Measurements from ENCODE around the gene CPT2.

The CPT2 gene

DNA sequence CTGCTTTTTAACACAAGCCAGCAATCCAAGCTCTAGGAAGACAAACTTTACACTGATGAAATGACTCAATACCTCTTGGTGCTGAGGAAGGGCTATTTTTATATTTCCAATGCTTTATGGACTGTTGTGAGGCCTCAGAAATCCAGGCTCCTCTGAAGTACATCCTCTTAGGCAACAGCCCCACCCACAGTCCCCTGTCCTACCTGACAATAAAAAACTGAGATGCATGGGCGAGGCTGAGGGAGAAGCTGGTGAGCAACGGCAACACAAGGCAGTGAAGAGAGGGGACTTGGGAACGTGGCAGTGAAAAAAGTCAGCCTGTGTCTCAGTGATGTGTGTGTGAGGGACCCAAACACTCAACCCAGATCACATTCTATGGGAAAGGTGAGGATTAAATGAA lies 10.1 kb upstream of the CPT2 start:
- Histone ChIP-seq H3K14ac (ENCODE audit: low read length) (no peak overlapping the region), H3K27ac (replicated peaks; ENCODE audit: low read length) (no peak overlapping the region), H4K8ac (ENCODE audit: low read depth, low read length) (no peak overlapping the region), H2AK5ac (ENCODE audit: low read depth, low read length) (no peak overlapping the region), H3K27me3 (ENCODE audit: control insufficient read depth in 3 of 3, insufficient read depth in 3 of 3, low read depth in 1 of 3, low read length in 3 of 3) (peaks cover 0 to 41% (median 0%) of the 10 kb centered on the region in 3 experiments), H3K4me3 (ENCODE audit: low read length in 2 of 2) (no peak overlapping the region), H2AFZ (ENCODE audit: low read length) (no peak overlapping the region), H3K9me3 (replicated peaks in 1 of 2; ENCODE audit: control insufficient read depth in 2 of 2, insufficient read depth in 1 of 2, low read depth in 1 of 2, low read length in 2 of 2) (no peaks in the 10 kb centered on the region), H2BK15ac (ENCODE audit: low read length) (no peak overlapping the region), H3K23ac (ENCODE audit: low read depth, low read length, poor library complexity) (no peak overlapping the region), H4K91ac (ENCODE audit: low read depth, low read length, poor library complexity) (no peak overlapping the region), H3K4me2 (ENCODE audit: insufficient read depth, low read length, poor library complexity, severe bottlenecking) (no peak overlapping the region), H3K36me3 (replicated peaks in 1 of 2; ENCODE audit: control insufficient read depth in 2 of 2, insufficient read depth in 2 of 2, low read length in 2 of 2) (no peaks in the 10 kb centered on the region), H3K4ac (ENCODE audit: low read length) (no peak overlapping the region), H2BK12ac (ENCODE audit: low read length) (no peak overlapping the region), H2BK5ac (ENCODE audit: low read length) (no peak overlapping the region), H3K9ac (ENCODE audit: low read depth, low read length, poor library complexity) (no peak overlapping the region), H2BK120ac (ENCODE audit: low read depth, low read length) (no peak overlapping the region), H3K18ac (ENCODE audit: low read length) (no peak overlapping the region), H3K79me1 (ENCODE audit: low read depth, low read length) (no peaks in the 10 kb centered on the region), H3K4me1 (ENCODE audit: control insufficient read depth in 2 of 2, insufficient read depth in 1 of 2, low read depth in 1 of 2, low read length in 2 of 2) (no peaks in the 10 kb centered on the region)
- no CpG with 5 or more reads among the region's 3 CpGs for WGBS, 2 donors (ENCODE audit: extremely low coverage in 2 of 2, insufficient read length in 2 of 2, insufficient replicate concordance in 1 of 2)
- DNase-seq (ENCODE audit: low spot score), result no peak

DNA sequence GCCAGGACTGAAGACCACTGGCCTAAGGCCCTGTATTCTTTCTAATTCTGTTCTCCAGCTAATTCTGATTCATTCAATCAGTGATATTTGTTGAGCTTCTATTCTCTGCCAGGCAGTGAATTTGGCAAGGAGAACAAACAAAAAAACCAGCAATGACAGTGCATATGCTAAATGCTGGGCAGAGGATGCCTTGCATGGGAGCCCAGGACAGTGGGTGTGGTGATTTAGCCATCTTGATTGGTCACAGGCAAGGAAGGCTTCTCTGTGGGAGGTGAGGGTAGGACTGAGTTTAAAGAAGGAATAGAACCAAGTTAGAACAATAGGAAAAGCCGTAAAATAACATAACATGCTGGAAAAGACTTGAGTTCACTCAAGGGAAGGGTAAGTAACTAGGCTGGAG lies 9.2 kb upstream of the CPT2 start:
- Histone ChIP-seq H2BK5ac (ENCODE audit: low read length) (no peak overlapping the region), H3K9ac (ENCODE audit: low read depth, low read length, poor library complexity) (no peak overlapping the region), H3K4me1 (ENCODE audit: control insufficient read depth in 2 of 2, insufficient read depth in 1 of 2, low read depth in 1 of 2, low read length in 2 of 2) (no peaks in the 10 kb centered on the region), H3K27ac (replicated peaks; ENCODE audit: low read length) (no peak overlapping the region), H3K18ac (ENCODE audit: low read length) (no peak overlapping the region), H3K4me2 (ENCODE audit: insufficient read depth, low read length, poor library complexity, severe bottlenecking) (no peak overlapping the region), H3K9me3 (replicated peaks in 1 of 2; ENCODE audit: control insufficient read depth in 2 of 2, insufficient read depth in 1 of 2, low read depth in 1 of 2, low read length in 2 of 2) (no peaks in the 10 kb centered on the region), H2BK15ac (ENCODE audit: low read length) (no peak overlapping the region), H3K27me3 (ENCODE audit: control insufficient read depth in 3 of 3, insufficient read depth in 3 of 3, low read depth in 1 of 3, low read length in 3 of 3) (peaks cover 0 to 41% (median 0%) of the 10 kb centered on the region in 3 experiments), H3K36me3 (replicated peaks in 1 of 2; ENCODE audit: control insufficient read depth in 2 of 2, insufficient read depth in 2 of 2, low read length in 2 of 2) (no peaks in the 10 kb centered on the region), H2AK5ac (ENCODE audit: low read depth, low read length) (no peak overlapping the region), H2BK12ac (ENCODE audit: low read length) (no peak overlapping the region), H2AFZ (ENCODE audit: low read length) (no peak overlapping the region), H4K91ac (ENCODE audit: low read depth, low read length, poor library complexity) (no peak overlapping the region), H3K23ac (ENCODE audit: low read depth, low read length, poor library complexity) (no peak overlapping the region), H4K8ac (ENCODE audit: low read depth, low read length) (no peak overlapping the region), H3K4ac (ENCODE audit: low read length) (no peak overlapping the region), H3K14ac (ENCODE audit: low read length) (no peak overlapping the region), H3K4me3 (ENCODE audit: low read length in 2 of 2) (no peak overlapping the region), H3K79me1 (ENCODE audit: low read depth, low read length) (no peaks in the 10 kb centered on the region), H2BK120ac (ENCODE audit: low read depth, low read length) (no peak overlapping the region)
- no peak for DNase-seq (ENCODE audit: low spot score)
- WGBS, 2 donors (ENCODE audit: extremely low coverage in 2 of 2, insufficient read length in 2 of 2, insufficient replicate concordance in 1 of 2), result no CpG with 5 or more reads among the region's 1 CpG

DNA sequence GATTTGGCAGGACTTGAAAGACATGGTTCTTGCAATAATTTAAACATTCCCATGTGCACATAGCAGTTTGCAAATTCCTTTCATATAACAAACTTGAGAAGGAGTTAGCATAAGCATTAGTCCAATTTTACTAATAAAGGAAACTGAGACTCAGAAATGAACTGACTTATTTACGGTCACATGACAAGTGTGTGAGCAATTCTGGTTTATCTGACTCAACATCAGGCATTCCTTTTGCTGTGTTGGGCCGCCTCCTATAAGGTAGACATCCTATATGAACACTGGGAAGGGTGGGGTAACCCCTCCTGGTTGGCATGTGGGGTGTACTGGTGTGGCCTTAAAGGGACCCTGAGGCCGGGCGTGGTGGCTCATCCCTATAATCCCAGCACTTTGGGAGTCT lies 8.5 kb upstream of the CPT2 start:
- WGBS, 2 donors (ENCODE audit: extremely low coverage in 2 of 2, insufficient read length in 2 of 2, insufficient replicate concordance in 1 of 2), result no CpG with 5 or more reads among the region's 4 CpGs
- no peak overlapping the region for H3K4me3 ChIP-seq (ENCODE audit: low read length in 2 of 2)
- no peak overlapping the region for H2BK12ac ChIP-seq (ENCODE audit: low read length)
- H3K36me3 ChIP-seq (replicated peaks in 1 of 2; ENCODE audit: control insufficient read depth in 2 of 2, insufficient read depth in 2 of 2, low read length in 2 of 2), result no peaks in the 10 kb centered on the region
- H3K27me3 ChIP-seq (ENCODE audit: control insufficient read depth in 3 of 3, insufficient read depth in 3 of 3, low read depth in 1 of 3, low read length in 3 of 3), result peaks cover 0 to 41% (median 0%) of the 10 kb centered on the region in 3 experiments
- no peak overlapping the region for H2BK120ac ChIP-seq (ENCODE audit: low read depth, low read length)
- H2BK15ac ChIP-seq (ENCODE audit: low read length), result no peak overlapping the region
- no peaks in the 10 kb centered on the region for H3K4me1 ChIP-seq (ENCODE audit: control insufficient read depth in 2 of 2, insufficient read depth in 1 of 2, low read depth in 1 of 2, low read length in 2 of 2)
- H3K4me2 ChIP-seq (ENCODE audit: insufficient read depth, low read length, poor library complexity, severe bottlenecking), result no peak overlapping the region
- H3K9ac ChIP-seq (ENCODE audit: low read depth, low read length, poor library complexity), result no peak overlapping the region
- H4K91ac ChIP-seq (ENCODE audit: low read depth, low read length, poor library complexity), result no peak overlapping the region
- H2BK5ac ChIP-seq (ENCODE audit: low read length), result no peak overlapping the region
- H3K27ac ChIP-seq (replicated peaks; ENCODE audit: low read length), result no peak overlapping the region
- H4K8ac ChIP-seq (ENCODE audit: low read depth, low read length), result no peak overlapping the region
- DNase-seq (ENCODE audit: low spot score), result no peak
- no peak overlapping the region for H2AFZ ChIP-seq (ENCODE audit: low read length)
- H3K79me1 ChIP-seq (ENCODE audit: low read depth, low read length), result no peaks in the 10 kb centered on the region
- H3K4ac ChIP-seq (ENCODE audit: low read length), result no peak overlapping the region
- no peak overlapping the region for H3K18ac ChIP-seq (ENCODE audit: low read length)
- no peak overlapping the region for H3K23ac ChIP-seq (ENCODE audit: low read depth, low read length, poor library complexity)
- H2AK5ac ChIP-seq (ENCODE audit: low read depth, low read length), result no peak overlapping the region
- no peaks in the 10 kb centered on the region for H3K9me3 ChIP-seq (replicated peaks in 1 of 2; ENCODE audit: control insufficient read depth in 2 of 2, insufficient read depth in 1 of 2, low read depth in 1 of 2, low read length in 2 of 2)
- H3K14ac ChIP-seq (ENCODE audit: low read length), result no peak overlapping the region

DNA sequence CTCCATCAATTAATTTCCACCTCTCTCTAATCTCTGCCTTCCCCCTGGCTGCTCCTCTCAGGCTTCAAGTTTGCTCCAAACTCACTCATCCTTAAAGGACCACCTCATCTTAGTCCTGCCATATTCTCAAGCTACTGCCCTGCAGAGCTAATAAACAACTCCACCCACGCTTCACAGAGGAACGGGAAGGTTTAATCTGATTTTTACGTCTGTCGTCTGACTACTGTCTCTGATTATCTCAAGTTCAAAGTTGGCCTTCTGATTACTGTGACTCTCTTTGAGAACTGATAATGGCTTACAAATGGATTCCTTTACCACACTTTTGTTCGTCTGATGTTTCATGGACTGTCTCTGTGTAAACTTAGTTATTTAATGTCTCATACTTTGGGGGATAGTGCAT lies 7.6 kb upstream of the CPT2 start:
- DNase-seq (ENCODE audit: low spot score), result no peak
- no peak overlapping the region for H2BK5ac ChIP-seq (ENCODE audit: low read length)
- no peaks in the 10 kb centered on the region for H3K4me1 ChIP-seq (ENCODE audit: control insufficient read depth in 2 of 2, insufficient read depth in 1 of 2, low read depth in 1 of 2, low read length in 2 of 2)
- H3K27ac ChIP-seq (replicated peaks; ENCODE audit: low read length), result no peak overlapping the region
- H3K27me3 ChIP-seq (ENCODE audit: control insufficient read depth in 3 of 3, insufficient read depth in 3 of 3, low read depth in 1 of 3, low read length in 3 of 3), result peaks cover 0 to 42% (median 0%) of the 10 kb centered on the region in 3 experiments
- no peaks in the 10 kb centered on the region for H3K9me3 ChIP-seq (replicated peaks in 1 of 2; ENCODE audit: control insufficient read depth in 2 of 2, insufficient read depth in 1 of 2, low read depth in 1 of 2, low read length in 2 of 2)
- H3K14ac ChIP-seq (ENCODE audit: low read length), result no peak overlapping the region
- no peak overlapping the region for H4K91ac ChIP-seq (ENCODE audit: low read depth, low read length, poor library complexity)
- no peak overlapping the region for H3K4me2 ChIP-seq (ENCODE audit: insufficient read depth, low read length, poor library complexity, severe bottlenecking)
- no peak overlapping the region for H2BK15ac ChIP-seq (ENCODE audit: low read length)
- no peak overlapping the region for H4K8ac ChIP-seq (ENCODE audit: low read depth, low read length)
- H3K4me3 ChIP-seq (ENCODE audit: low read length in 2 of 2), result no peak overlapping the region
- no peak overlapping the region for H3K23ac ChIP-seq (ENCODE audit: low read depth, low read length, poor library complexity)
- WGBS, 2 donors (ENCODE audit: extremely low coverage in 2 of 2, insufficient read length in 2 of 2, insufficient replicate concordance in 1 of 2), result no CpG with 5 or more reads among the region's 5 CpGs
- H2BK120ac ChIP-seq (ENCODE audit: low read depth, low read length), result no peak overlapping the region
- no peak overlapping the region for H3K4ac ChIP-seq (ENCODE audit: low read length)
- no peak overlapping the region for H2AFZ ChIP-seq (ENCODE audit: low read length)
- H2BK12ac ChIP-seq (ENCODE audit: low read length), result no peak overlapping the region
- H3K18ac ChIP-seq (ENCODE audit: low read length), result no peak overlapping the region
- no peaks in the 10 kb centered on the region for H3K79me1 ChIP-seq (ENCODE audit: low read depth, low read length)
- H2AK5ac ChIP-seq (ENCODE audit: low read depth, low read length), result no peak overlapping the region
- no peaks in the 10 kb centered on the region for H3K36me3 ChIP-seq (replicated peaks in 1 of 2; ENCODE audit: control insufficient read depth in 2 of 2, insufficient read depth in 2 of 2, low read length in 2 of 2)
- no peak overlapping the region for H3K9ac ChIP-seq (ENCODE audit: low read depth, low read length, poor library complexity)
